ENCODE measurements around the gene NUP214.

DNA sequence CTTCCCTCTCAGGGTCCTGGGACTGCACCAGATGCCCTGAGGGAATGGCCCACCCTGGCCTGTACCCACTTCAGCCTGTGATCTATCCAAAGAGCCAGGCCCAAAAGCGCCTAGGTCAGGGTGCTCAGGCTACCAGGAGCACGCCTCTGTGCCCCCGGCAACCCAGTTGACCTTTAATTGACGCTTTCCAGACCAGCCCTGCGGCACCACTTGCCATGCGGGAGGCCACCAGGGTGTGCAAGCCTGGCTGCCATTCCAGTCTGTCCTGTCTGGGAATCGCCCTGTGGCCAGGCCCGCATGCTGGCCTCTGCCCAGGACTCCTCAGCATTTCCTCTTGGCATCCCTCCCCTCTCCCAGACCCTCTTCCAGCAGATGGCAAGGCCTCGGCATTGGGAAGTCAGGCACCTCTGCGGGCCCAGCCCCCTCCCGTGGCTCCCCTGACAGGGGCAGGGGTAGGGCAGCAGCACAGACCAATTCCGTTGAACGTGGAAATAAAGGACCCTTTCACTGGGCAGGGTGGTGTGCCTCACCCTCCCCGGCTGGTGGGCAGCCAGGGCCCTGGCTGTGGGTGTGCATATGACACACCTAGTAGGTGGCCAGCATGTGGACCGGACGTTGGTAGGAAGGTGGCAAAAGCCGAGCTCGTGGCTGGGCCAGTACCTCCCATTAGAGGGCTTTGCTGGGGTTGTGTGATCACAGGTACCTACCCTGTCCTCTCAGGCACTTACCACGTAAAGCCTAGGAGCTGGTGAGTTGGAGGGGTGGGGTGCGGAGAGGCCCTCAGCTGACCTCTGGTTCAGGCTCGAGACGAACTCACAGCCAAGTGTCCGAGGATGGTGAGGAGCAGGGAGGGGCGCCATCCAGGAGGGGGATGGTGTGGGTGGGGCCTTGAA is 32.6 kb upstream of the NUP214 start:
- TF ChIP-seq ARNT (IDR thresholded peaks at IDR 0.05), result no peak
- no peak for TF ChIP-seq SP1 (IDR thresholded peaks at IDR 0.05)
- no peak for TF ChIP-seq SUZ12 (IDR thresholded peaks at IDR 0.05)
- no peak for TF ChIP-seq FOXM1 (IDR thresholded peaks at IDR 0.05; ENCODE audit: borderline replicate concordance)
